Measurements from ENCODE around the gene FAM156A. TPM values are rescaled to one million over a fixed set of nuclear protein-coding genes. Genes with fewer than 3 reads are reported as not detected.
"Not testable (repeated sequence)": the region's sequence is repeated elsewhere in the genome, so short reads cannot be mapped to it uniquely, and the experiment has no call there.

FAM156A gene
- polyA plus RNA-seq, 1 experiment = 24.0 TPM

DNA sequence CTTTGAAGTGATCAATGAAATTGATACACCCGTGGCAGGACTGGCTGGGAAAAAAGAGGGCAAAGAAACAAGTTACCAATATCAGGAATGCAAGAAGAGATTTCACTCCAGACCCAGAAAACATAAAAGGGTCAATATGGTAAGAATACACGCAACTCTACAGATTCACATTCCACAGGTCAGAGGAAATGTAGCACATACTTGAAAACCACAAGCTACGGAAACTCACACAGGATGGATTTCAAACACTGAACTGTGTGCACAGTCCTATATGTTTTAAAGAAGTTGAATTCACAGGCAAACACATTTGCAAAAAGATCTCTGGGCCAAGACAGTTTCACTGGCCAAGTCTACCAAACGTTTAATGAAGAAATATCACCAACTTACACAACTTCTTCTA is 9.0 kb downstream of the FAM156A start:
- CTCF ChIA-PET; H3K4me3 ChIP-seq (ENCODE audit: low read depth, low read length); DNase-seq (ENCODE audit: low read depth, low spot score); H3K27me3 ChIP-seq (ENCODE audit: control insufficient read depth, insufficient read depth, low read length); POLR2A ChIA-PET; H3K27ac ChIP-seq (ENCODE audit: low read depth, low read length); H3K9me3 ChIP-seq (ENCODE audit: control insufficient read depth, insufficient read depth, low read length): not testable (repeated sequence)

DNA sequence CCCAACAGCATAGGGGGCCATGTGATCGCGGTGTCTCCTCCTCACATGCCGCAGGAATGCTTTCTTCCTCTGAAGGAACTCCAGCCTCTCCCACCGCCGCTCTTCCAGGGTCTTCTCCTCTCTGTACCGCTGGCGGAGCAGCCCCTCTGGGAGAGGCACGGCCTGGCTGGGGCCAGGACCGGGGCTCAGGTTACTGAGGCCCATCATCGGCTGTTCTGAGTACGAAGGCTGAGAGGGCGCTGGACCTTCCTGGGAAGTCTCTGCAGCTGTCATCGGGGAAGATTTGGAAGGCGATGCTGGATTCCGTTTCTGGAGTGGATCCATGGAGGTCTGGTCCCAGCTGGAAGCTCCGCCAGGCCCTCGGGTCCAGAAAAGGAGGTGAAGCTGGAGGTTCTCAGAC is 10.1 kb downstream of the FAM156A start:
- DNase-seq (ENCODE audit: low read depth, low spot score); CTCF ChIA-PET; H3K27ac ChIP-seq (ENCODE audit: low read depth, low read length); H3K4me3 ChIP-seq (ENCODE audit: low read depth, low read length); H3K9me3 ChIP-seq (ENCODE audit: control insufficient read depth, insufficient read depth, low read length); POLR2A ChIA-PET; H3K27me3 ChIP-seq (ENCODE audit: control insufficient read depth, insufficient read depth, low read length): not testable (repeated sequence)

DNA sequence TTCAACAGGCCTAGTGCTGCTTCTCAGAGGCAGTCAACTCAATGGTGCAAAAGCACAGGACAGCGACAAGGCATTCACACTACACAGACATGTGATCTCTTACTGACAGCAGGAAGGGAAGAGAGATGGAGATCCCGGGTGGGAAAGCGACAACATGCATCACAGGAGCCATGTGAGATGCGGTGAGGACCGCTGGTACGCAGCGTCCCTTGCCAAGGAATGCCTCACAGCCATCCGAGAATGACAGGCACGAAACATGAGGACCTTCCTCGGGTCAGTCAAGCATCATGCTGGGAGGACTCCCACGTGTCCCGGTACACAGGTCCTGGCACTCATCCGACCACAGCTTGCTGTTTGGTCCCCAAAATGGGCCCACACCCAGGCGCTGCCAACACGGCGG is 10.8 kb downstream of the FAM156A start:
- POLR2A ChIA-PET; H3K4me3 ChIP-seq (ENCODE audit: low read depth, low read length); CTCF ChIA-PET; H3K27ac ChIP-seq (ENCODE audit: low read depth, low read length); H3K27me3 ChIP-seq (ENCODE audit: control insufficient read depth, insufficient read depth, low read length); DNase-seq (ENCODE audit: low read depth, low spot score); H3K9me3 ChIP-seq (ENCODE audit: control insufficient read depth, insufficient read depth, low read length): not testable (repeated sequence)

DNA sequence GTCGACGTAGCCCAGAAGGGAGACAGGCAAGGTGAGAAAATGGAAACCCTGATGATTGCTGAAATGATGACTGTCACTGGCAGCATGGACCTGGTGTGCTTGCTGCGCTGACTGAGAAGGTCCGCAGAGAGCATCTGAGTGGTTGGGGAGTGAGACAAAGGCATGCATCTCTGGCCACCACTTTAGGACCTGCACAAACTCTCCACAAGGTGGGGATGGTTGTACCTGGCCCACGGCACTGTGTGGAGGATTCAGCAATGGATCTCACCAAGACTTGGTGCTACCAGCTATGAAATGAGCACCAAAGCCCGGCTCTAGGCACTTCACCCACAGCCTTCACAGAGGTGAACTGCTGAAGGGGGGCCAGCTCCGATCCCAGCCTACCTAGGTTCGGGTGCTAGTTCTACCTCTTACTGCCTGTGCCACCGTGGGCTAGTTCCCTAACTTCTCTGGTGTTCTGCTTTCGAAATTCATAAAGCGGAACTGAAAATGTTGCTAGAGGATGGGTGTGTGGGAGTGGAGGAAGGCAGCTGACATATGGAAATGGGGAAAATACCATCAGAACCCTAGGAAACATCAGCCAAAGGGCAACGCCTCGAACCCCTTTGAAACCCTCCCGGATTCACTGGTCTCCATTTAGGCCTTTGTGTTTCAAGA is 12.4 kb downstream of the FAM156A start:
- POLR2A ChIA-PET; CTCF ChIA-PET; H3K27ac ChIP-seq (ENCODE audit: low read depth, low read length); DNase-seq (ENCODE audit: low read depth, low spot score); H3K9me3 ChIP-seq (ENCODE audit: control insufficient read depth, insufficient read depth, low read length); H3K4me3 ChIP-seq (ENCODE audit: low read depth, low read length); H3K27me3 ChIP-seq (ENCODE audit: control insufficient read depth, insufficient read depth, low read length): not testable (repeated sequence)

DNA sequence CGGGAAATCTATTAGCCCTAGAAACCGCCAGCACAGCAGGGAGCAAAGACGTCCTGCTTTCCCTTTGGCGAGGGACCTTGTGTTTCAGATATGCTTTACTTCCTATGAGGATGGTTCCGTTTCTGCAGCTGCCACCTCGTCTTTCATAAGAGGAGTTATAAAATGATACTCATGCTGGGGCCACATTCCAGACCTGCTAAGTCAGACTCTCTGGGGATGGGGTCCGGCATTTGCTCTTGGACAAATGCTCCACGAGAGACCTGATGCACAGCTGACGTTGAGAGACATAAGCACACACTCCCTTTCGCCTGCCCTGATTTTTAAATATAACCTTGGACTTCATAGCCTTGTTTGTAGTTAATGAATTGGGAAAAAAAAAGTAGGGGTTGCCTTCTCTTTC is 16.6 kb downstream of the FAM156A start:
- H3K4me3 ChIP-seq (ENCODE audit: low read depth, low read length); H3K27ac ChIP-seq (ENCODE audit: low read depth, low read length); POLR2A ChIA-PET; CTCF ChIA-PET; H3K27me3 ChIP-seq (ENCODE audit: control insufficient read depth, insufficient read depth, low read length); DNase-seq (ENCODE audit: low read depth, low spot score); H3K9me3 ChIP-seq (ENCODE audit: control insufficient read depth, insufficient read depth, low read length): not testable (repeated sequence)

DNA sequence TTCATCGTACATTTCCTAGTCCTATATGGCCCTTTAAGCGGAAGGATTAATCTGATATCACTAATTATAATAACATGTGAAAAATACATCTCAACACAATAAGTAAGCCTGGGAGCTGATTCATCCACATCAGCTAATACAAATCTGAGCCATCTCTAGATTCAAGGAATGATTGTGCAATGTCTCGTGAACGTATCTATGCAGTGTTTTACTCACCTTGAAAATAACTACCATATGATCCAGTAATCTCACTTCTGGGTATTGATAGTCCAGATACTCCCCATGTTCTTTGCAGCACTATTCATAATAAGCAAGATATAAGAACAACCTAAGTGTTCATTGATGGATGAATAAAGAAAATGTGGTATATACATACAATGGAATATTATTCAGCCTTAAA is 17.6 kb downstream of the FAM156A start:
- H3K9me3 ChIP-seq (ENCODE audit: control insufficient read depth, insufficient read depth, low read length); H3K27me3 ChIP-seq (ENCODE audit: control insufficient read depth, insufficient read depth, low read length); POLR2A ChIA-PET; CTCF ChIA-PET; H3K27ac ChIP-seq (ENCODE audit: low read depth, low read length); H3K4me3 ChIP-seq (ENCODE audit: low read depth, low read length); DNase-seq (ENCODE audit: low read depth, low spot score): not testable (repeated sequence)

DNA sequence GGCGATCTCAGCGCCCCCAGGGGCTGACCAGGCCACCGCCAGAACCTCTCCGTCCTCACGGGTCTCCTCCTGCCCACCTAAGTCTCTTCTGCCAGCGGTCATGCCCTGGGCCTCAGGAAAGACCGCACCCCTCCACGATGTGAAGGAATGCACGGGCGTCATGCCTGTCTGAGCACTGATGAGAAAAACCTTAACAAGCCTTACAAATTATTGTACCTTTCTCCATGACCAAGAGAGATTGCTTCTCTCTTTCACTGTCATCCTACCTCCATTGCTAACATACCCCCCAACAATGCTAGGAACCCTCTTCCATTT is 22.9 kb downstream of the FAM156A start:
- H3K9me3 ChIP-seq (ENCODE audit: control insufficient read depth, insufficient read depth, low read length); DNase-seq (ENCODE audit: low read depth, low spot score); H3K27me3 ChIP-seq (ENCODE audit: control insufficient read depth, insufficient read depth, low read length): not testable (repeated sequence)
- CTCF ChIA-PET = interaction anchor here (1.1 kb wide), 1 partner anchor 54 kb away, joined by 3 read pairs; no protein-coding TSS in a partner anchor
- peak overlapping the region; percentile 69 for H3K4me3 ChIP-seq (ENCODE audit: low read depth, low read length)
- POLR2A ChIA-PET = interaction anchor here (0.6 to 1.1 kb wide), 3 partner anchors 11 to 54 kb away, joined by 4 to 7 read pairs (median 6); no protein-coding TSS in a partner anchor
- peak overlapping the region; percentile 98 for H3K27ac ChIP-seq (ENCODE audit: low read depth, low read length)

DNA sequence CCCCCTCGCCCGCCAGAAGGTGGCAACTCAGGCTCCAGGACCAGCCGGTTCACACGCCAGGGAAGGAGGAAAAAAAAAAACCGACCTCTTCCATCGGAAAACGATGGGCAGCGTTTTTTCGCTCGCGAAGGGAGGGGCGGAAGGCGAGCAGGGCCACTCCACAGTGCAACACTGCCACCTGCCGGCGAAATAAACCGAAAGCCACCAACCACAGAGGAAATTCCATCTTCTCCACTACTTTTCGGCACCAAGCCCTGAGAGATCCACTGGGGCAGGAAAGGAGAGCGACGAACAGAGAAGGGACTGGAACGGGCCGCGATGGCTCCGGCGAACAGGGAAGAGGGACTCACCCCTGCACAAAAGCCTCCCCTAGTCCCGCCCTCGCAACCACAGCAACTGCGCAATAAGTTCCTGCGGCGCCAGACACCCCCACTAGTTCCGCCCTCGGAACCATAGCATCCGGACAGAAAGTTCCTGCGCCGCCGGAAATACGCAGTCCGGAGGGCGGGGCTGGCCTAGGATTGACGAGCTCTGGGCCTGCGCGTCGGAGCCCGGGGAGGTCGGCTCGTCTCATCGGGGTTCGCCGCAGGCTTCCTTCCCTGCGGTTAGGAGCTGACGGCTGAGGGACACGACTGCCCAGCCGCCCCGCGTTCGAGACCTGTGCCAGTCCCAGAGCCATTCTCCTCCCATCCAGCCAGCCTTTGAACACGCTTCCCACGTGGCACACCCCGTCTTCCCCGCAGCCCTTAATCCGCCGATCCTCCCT is 23.4 kb downstream of the FAM156A start:
- DNase-seq (ENCODE audit: low read depth, low spot score) = peak; percentile 86
- no peaks in the 10 kb centered on the region for H3K9me3 ChIP-seq (ENCODE audit: control insufficient read depth, insufficient read depth, low read length)
- ChIA-PET CTCF (interaction anchor here (1.1 kb wide), 1 partner anchor 54 kb away, joined by 3 read pairs; no protein-coding TSS in a partner anchor), POLR2A (interaction anchor here (0.6 to 1.1 kb wide), 3 partner anchors 11 to 55 kb away, joined by 4 to 7 read pairs (median 6); no protein-coding TSS in a partner anchor)
- H3K4me3 ChIP-seq (ENCODE audit: low read depth, low read length) = peak overlapping the region; percentile 73
- H3K27ac ChIP-seq (ENCODE audit: low read depth, low read length) = peak overlapping the region; percentile 98
- no peaks in the 10 kb centered on the region for H3K27me3 ChIP-seq (ENCODE audit: control insufficient read depth, insufficient read depth, low read length)
- TF ChIP-seq, protein P1, sequence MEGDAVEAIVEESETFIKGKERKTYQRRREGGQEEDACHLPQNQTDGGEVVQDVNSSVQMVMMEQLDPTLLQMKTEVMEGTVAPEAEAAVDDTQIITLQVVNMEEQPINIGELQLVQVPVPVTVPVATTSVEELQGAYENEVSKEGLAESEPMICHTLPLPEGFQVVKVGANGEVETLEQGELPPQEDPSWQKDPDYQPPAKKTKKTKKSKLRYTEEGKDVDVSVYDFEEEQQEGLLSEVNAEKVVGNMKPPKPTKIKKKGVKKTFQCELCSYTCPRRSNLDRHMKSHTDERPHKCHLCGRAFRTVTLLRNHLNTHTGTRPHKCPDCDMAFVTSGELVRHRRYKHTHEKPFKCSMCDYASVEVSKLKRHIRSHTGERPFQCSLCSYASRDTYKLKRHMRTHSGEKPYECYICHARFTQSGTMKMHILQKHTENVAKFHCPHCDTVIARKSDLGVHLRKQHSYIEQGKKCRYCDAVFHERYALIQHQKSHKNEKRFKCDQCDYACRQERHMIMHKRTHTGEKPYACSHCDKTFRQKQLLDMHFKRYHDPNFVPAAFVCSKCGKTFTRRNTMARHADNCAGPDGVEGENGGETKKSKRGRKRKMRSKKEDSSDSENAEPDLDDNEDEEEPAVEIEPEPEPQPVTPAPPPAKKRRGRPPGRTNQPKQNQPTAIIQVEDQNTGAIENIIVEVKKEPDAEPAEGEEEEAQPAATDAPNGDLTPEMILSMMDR (IDR thresholded peaks at IDR 0.05; ENCODE audit: low read depth, low read length) = peak; percentile 75
